Measurements from ENCODE around the gene TENM4.

Gene TENM4

DNA sequence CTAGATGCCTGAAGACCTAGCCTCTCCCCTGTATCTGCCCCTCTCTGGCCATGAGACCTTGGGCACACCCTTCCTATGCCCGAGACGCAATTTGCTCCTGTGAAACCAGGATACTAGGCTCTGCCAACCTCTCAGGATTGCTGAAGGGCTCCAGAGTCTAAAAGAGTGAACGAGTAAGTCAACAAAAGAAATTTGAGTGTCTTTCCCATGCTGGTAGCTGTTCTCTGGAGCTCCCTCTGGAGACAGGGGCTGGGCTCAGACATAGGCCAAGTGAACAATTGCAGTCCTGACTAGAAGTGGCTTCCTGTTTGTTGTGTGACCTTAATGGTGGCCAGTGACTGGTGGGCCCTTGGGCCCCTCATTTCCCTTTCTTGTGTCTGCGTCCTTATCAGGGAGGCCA lies 677.2 kb downstream of the TENM4 start:
- Mint-ChIP-seq H3K36me3 (ENCODE audit: low read depth) (peaks cover 78% of the 10 kb centered on the region), H3K4me1 (no peaks in the 10 kb centered on the region), H3K4me3 (no peak overlapping the region), H3K27ac (no peak overlapping the region), H3K9me3 (no peaks in the 10 kb centered on the region), H3K27me3 (ENCODE audit: low read depth, poor library complexity) (no peaks in the 10 kb centered on the region)
- TF ChIP-seq CTCF (IDR thresholded peaks at IDR 0.05): no peak
- no peak for DNase-seq

GRCh38 chr11:78762105-78762504 lies 678.7 kb downstream of the TENM4 start:
- Mint-ChIP-seq H3K4me1 (no peaks in the 10 kb centered on the region), H3K4me3 (no peak overlapping the region), H3K36me3 (ENCODE audit: low read depth) (peaks cover 71% of the 10 kb centered on the region), H3K9me3 (no peaks in the 10 kb centered on the region), H3K27ac (no peak overlapping the region), H3K27me3 (ENCODE audit: low read depth, poor library complexity) (no peaks in the 10 kb centered on the region)
- TF ChIP-seq CTCF (IDR thresholded peaks at IDR 0.05): no peak
- no peak for DNase-seq

- no peak for TF ChIP-seq CTCF (IDR thresholded peaks at IDR 0.05)
- no peaks in the 10 kb centered on the region for H3K4me1 Mint-ChIP-seq
- no peak for DNase-seq
- no peaks in the 10 kb centered on the region for H3K27me3 Mint-ChIP-seq (ENCODE audit: low read depth, poor library complexity)
- H3K27ac Mint-ChIP-seq: peak overlapping the region; percentile 1
- no peak overlapping the region for H3K4me3 Mint-ChIP-seq
- no peaks in the 10 kb centered on the region for H3K9me3 Mint-ChIP-seq
- peaks cover 73% of the 10 kb centered on the region for H3K36me3 Mint-ChIP-seq (ENCODE audit: low read depth)
Measured at GRCh38 chr11:78759071-78759470, 681.8 kb downstream of the TENM4 start.

GRCh38 chr11:78753297-78753696 lies 687.5 kb downstream of the TENM4 start:
- no peak for TF ChIP-seq CTCF (IDR thresholded peaks at IDR 0.05)
- Mint-ChIP-seq H3K27me3 (ENCODE audit: low read depth, poor library complexity) (no peaks in the 10 kb centered on the region), H3K9me3 (no peaks in the 10 kb centered on the region)

DNA sequence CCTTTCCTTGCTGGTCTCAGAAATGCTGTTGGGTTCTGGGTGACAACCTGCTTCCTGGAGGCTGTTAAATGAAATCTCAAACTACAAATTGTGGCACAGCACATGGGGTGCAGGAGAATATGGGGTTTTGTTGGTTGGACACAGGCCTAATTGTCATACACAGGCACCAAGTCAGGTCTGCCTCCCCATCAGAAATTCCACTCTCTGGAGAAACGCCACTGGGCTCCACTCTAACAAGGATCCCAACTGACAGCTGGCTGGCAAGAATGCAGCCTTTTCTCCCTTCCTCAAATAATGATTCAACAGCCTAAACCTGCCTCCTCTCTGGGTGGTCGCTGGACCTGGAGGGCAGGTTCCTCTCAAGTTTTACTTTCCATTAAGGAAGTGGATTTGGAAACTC lies 688.3 kb downstream of the TENM4 start:
- Mint-ChIP-seq H3K27me3 (ENCODE audit: low read depth, poor library complexity) (no peaks in the 10 kb centered on the region), H3K9me3 (no peaks in the 10 kb centered on the region), H3K4me1 (no peaks in the 10 kb centered on the region), H3K4me3 (no peak overlapping the region), H3K27ac (no peak overlapping the region), H3K36me3 (ENCODE audit: low read depth) (peaks cover 90% of the 10 kb centered on the region)
- TF ChIP-seq CTCF (IDR thresholded peaks at IDR 0.05): no peak
- no peak for DNase-seq

More at GRCh38 chr11:78753297-78753696, 687.5 kb downstream of the TENM4 start:
- no peak for DNase-seq
- H3K4me1 Mint-ChIP-seq: no peaks in the 10 kb centered on the region
- H3K27ac Mint-ChIP-seq: no peak overlapping the region
- H3K36me3 Mint-ChIP-seq (ENCODE audit: low read depth): peaks cover 89% of the 10 kb centered on the region
- no peak overlapping the region for H3K4me3 Mint-ChIP-seq

- Mint-ChIP-seq H3K4me1 (no peaks in the 10 kb centered on the region), H3K9me3 (no peaks in the 10 kb centered on the region), H3K36me3 (ENCODE audit: low read depth) (peaks cover 90% of the 10 kb centered on the region), H3K27me3 (ENCODE audit: low read depth, poor library complexity) (no peaks in the 10 kb centered on the region), H3K27ac (peak overlapping the region; percentile 5), H3K4me3 (no peak overlapping the region)
- no peak for DNase-seq
- TF ChIP-seq CTCF (IDR thresholded peaks at IDR 0.05): no peak
Measured at GRCh38 chr11:78748918-78749690, 691.7 kb downstream of the TENM4 start.

Data from nephron progenitor cell (in vitro differentiated cells).